HL-60 (cell line): Measurements from ENCODE around the gene MVP.

ENCODE experiments used
- DNase-seq, 2 experiments: peaks; one replicate each; pipeline ENCODE4 v3.0.0-alpha.2; 2010 to 2020; ENCODE audit warnings: low read depth in 1 of 2, low spot score in 1 of 2
- H3K27ac ChIP-seq: fragments of 250-450 bp; sonication (Bioruptor Pico); replicated peaks from 2 replicates; pipeline ENCODE4 v1.5.1; 2020; ENCODE audit warnings: mild to moderate bottlenecking, moderate library complexity
- H3K27me3 ChIP-seq: fragments of 250-450 bp; sonication (Bioruptor Pico); 2 replicates; pipeline ENCODE4 v1.5.1; 2021; ENCODE audit warnings: mild to moderate bottlenecking, moderate library complexity; ENCODE audit not compliant: insufficient read depth, poor library complexity, severe bottlenecking
- H3K4me3 ChIP-seq: replicated peaks from 2 replicates; pipeline ENCODE4 v1.5.1; 2011; ENCODE audit warnings: mild to moderate bottlenecking, control low read depth, low read length; ENCODE audit not compliant: insufficient read depth
- CTCF ChIP-seq: IDR thresholded peaks from one replicate; pipeline ENCODE4 v1.5.1; 2011; ENCODE audit warnings: low read length, control low read depth, inconsistent platforms; ENCODE audit not compliant: insufficient read depth
- GABPA ChIP-seq: IDR thresholded peaks from 2 replicates; pipeline ENCODE4 v1.6.1; 2012; ENCODE audit warnings: low read depth
- POLR2AphosphoS5 ChIP-seq: IDR thresholded peaks from 2 replicates; pipeline ENCODE4 v1.6.1; 2012; ENCODE audit warnings: low read depth
- REST ChIP-seq: IDR thresholded peaks from 2 replicates; pipeline ENCODE4 v1.6.1; 2012; ENCODE audit warnings: low read depth; ENCODE audit not compliant: insufficient replicate concordance
- SPI1 ChIP-seq: IDR thresholded peaks from 2 replicates; pipeline ENCODE4 v1.6.1; 2012; ENCODE audit warnings: low read depth, mild to moderate bottlenecking, borderline replicate concordance

Gene MVP

GRCh38 chr16:29843931-29844330, 23.7 kb downstream of the MVP start:
- TF ChIP-seq CTCF (no peak), REST (no peak), POLR2AphosphoS5 (no peak), GABPA (no peak)
- H3K27ac ChIP-seq: no peak overlapping the region
- no peaks in the 10 kb centered on the region for H3K27me3 ChIP-seq
- no peak overlapping the region for H3K4me3 ChIP-seq
- no peak for DNase-seq

GRCh38 chr16:29844575-29845331, 24.5 kb downstream of the MVP start:
- no peak for TF ChIP-seq REST
- no peak for TF ChIP-seq POLR2AphosphoS5
- no peak for TF ChIP-seq GABPA
- no peak for TF ChIP-seq SPI1
- no peak for TF ChIP-seq CTCF
- Histone ChIP-seq H3K4me3 (no peak overlapping the region), H3K27me3 (no peaks in the 10 kb centered on the region), H3K27ac (no peak overlapping the region)
- DNase-seq: no peak

GRCh38 chr16:29845656-29846055, 25.4 kb downstream of the MVP start:
- TF ChIP-seq REST (no peak), CTCF (no peak), SPI1 (no peak), POLR2AphosphoS5 (no peak), GABPA (no peak)
- Histone ChIP-seq H3K4me3 (no peak overlapping the region), H3K27me3 (no peaks in the 10 kb centered on the region), H3K27ac (no peak overlapping the region)
- DNase-seq: no peak
